Fibroblast of pulmonary artery (primary cell): ENCODE results near the gene MIA.
"Not testable (repeated sequence)": the region's sequence is repeated elsewhere in the genome, so short reads cannot be mapped to it uniquely, and the experiment has no call there.

Experiments used
- DNase-seq: peaks from one replicate; pipeline ENCODE4 v3.0.0-alpha.2; 2010; ENCODE audit warnings: low read depth
- H3K4me3 ChIP-seq: replicated peaks from 2 replicates; pipeline ENCODE4 v1.5.1; 2011; ENCODE audit warnings: low read depth, mild to moderate bottlenecking, control low read depth, low read length, moderate library complexity
- CTCF ChIP-seq: IDR thresholded peaks from 2 replicates; pipeline ENCODE4 v1.5.1; 2011; ENCODE audit warnings: mild to moderate bottlenecking, control low read depth, low read length, inconsistent platforms; ENCODE audit errors: missing control alignments

MIA gene

DNA sequence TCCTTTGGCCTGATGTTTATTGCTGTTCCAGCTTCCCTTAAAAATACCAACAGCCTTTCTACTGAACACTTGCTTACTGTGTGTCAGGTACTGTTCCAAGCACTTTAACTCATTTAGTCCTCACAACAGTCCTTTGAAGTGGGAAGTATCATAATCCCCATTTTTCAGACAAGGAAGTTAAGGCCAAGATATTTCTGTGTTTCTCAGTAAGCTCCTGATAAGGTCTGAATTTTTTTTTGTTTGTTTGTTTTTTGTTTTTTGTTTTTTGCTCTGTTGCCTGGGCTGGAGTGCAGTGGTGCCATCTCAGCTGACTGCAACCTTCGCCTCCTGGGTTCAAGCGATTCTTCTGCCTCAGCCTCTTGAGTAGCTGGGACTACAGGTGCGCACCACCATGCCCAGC lies 16.8 kb upstream of the MIA start:
- no peak for DNase-seq
- no peak overlapping the region for H3K4me3 ChIP-seq
- no peak for TF ChIP-seq CTCF

DNA sequence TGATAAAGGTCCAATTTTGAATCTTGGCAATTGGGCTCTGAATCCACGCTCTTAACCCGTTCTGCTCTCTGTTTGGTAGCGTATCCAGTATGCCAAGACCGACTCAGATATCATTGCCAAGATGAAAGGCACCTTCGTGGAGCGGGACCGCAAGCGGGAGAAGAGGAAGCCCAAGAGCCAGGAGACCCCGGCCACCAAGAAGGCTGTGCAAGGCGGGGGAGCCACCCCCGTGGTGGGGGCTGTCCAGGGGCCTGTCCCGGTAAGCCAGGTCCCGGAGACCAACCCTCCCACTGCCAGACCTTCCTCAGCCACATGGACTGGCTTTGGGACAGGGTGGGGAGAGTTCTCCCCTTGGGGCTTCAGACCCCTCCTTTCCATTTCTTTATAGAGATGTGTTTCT lies 16.0 kb upstream of the MIA start:
- DNase-seq: no peak
- H3K4me3 ChIP-seq: no peak overlapping the region
- TF ChIP-seq CTCF: no peak

GRCh38 chr19:40762754-40763470 lies 12.4 kb upstream of the MIA start:
- no peak overlapping the region for H3K4me3 ChIP-seq
- no peak for DNase-seq
- no peak for TF ChIP-seq CTCF

DNA sequence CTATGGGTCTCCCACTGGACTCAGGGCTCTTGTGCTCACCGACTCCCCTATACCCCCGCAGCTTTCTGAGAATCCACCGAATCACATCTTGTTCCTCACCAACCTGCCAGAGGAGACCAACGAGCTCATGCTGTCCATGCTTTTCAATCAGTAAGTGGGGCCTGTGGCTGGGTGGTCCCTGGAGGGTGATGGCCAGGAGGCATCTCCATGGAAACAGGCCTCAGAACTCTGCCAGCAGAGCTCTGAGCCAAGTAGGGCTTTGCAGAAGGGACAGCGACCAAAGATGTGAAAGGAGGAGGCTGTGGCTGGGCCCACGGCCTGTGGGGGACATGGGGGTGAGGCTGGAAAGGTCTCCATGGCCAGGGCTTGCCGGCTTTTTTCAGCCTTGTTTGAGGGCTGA lies 11.8 kb upstream of the MIA start:
- no peak for TF ChIP-seq CTCF
- DNase-seq: no peak

DNA sequence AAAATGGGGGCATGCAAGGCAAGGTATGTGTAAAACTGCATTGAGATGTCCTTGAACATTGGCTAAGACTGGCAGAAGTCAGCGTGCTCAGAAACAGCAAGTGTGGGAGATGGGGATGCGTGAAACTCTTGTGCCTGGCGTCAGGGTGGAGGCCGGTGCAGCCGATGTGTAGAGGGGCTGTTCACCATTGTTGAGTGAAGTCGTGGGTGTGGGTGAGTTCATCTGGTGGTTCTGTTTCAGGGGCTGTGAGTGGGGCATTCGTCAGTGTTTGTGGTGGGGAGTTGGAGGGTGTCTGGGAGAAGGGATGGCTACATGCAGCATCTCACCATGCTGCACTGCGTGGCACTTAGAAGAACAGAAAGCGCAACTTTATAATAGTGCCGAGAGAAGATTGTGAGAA lies 11.4 kb upstream of the MIA start:
- no peak for TF ChIP-seq CTCF
- no peak for DNase-seq
- H3K4me3 ChIP-seq: no peak overlapping the region

More for the DNA sequence above, 11.8 kb upstream of the MIA start:
- no peak overlapping the region for H3K4me3 ChIP-seq

DNA sequence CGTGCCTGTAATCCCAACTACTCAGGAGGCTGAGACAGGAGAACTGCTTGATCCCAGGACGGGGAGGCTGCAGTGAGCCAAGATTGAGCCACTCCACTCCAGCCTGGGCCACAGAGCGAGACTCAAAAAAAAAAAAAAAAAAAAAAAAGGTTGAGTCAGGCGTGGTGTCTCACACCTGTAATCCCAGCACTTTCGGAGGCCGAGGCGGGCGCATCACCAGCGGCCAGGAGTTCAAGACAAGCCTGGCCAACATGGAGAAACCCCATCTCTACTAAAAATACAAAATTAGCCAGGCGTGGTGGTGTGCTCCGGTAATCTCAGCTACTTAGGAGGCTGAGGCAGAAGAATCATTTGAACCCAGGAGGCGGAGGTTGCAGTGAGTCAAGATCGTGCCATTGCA lies 8.9 kb upstream of the MIA start:
- DNase-seq, H3K4me3 ChIP-seq: not testable (repeated sequence)

- no peak for DNase-seq
- TF ChIP-seq CTCF: no peak
- no peak overlapping the region for H3K4me3 ChIP-seq
These were observed 6.5 kb upstream of the MIA start for GRCh38 chr19:40768869-40769268.

- not testable (repeated sequence) for H3K4me3 ChIP-seq, DNase-seq
These were observed 4.0 kb upstream of the MIA start for GRCh38 chr19:40771101-40771862.
